Vagina (tissue), 2 donors: ENCODE results near the gene FGF14.

Source experiments
- CTCF ChIP-seq, 3 experiments: fragments of 450-650 bp in 2 of 3; fragments of 200-600 bp in 1 of 3; sonication (generic) in 1 of 3; IDR thresholded peaks; one replicate each; pipeline ENCODE4 v1.5.1; 2017 to 2019; ENCODE audit warnings: antibody characterized with exemption in 3 of 3, mild to moderate bottlenecking in 2 of 3, moderate library complexity in 2 of 3
- POLR2A ChIP-seq, 2 donors: fragments of 450-650 bp; IDR thresholded peaks; one replicate each; pipeline ENCODE4 v1.6.1; 2017; ENCODE audit warnings: antibody characterized with exemption in 2 of 2, mild to moderate bottlenecking in 2 of 2, moderate library complexity in 2 of 2
- POLR2AphosphoS5 ChIP-seq, 2 donors: sonication (generic); formaldehyde crosslinking; IDR thresholded peaks; one replicate each; pipeline ENCODE4 v1.9.0; 2017; ENCODE audit warnings: antibody characterized with exemption in 2 of 2, mild to moderate bottlenecking in 2 of 2, low read depth in 1 of 2; ENCODE audit not compliant: insufficient read depth in 1 of 2

- TF ChIP-seq CTCF (IDR thresholded peaks at IDR 0.05) (no peak), POLR2A (IDR thresholded peaks at IDR 0.05) (no peak), POLR2AphosphoS5 (IDR thresholded peaks at IDR 0.05; ENCODE audit: insufficient read depth in 1 of 2, low read depth in 1 of 2) (no peak)
These were observed 38.5 kb upstream of the FGF14 start for GRCh38 chr13:102440259-102440936.
